Measurements from ENCODE around the gene HSBP1L1. TPM values are rescaled to one million over a fixed set of nuclear protein-coding genes. Genes with fewer than 3 reads are reported as not detected.
"Not testable (repeated sequence)": the region's sequence is repeated elsewhere in the genome, so short reads cannot be mapped to it uniquely, and the experiment has no call there.

HSBP1L1 gene
- total RNA-seq, 1 donor from 2014 or later, result 5.6 TPM

DNA sequence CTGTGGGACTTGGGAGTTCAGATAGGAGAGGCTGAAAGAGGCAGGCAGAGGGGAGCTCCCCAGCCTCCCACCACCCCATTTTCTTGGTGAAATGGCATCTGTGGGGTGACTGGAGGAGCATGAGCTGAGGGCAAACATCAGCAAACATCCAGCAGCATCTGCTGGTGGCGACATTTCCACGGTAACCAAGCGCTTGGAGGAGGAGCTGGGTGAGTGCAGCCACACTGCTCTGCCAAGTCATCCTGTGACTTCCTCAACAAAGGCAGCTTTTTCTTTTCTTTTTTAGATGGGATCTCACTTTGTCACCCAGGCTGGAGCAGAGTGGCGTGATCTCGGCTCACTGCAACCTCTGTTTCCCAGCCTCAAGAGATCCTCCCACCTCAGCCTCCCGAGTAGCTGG, 18.3 kb downstream of the HSBP1L1 start:
- DNase-seq (ENCODE audit: extremely low read depth, low read depth, low spot score), result no peak

DNA sequence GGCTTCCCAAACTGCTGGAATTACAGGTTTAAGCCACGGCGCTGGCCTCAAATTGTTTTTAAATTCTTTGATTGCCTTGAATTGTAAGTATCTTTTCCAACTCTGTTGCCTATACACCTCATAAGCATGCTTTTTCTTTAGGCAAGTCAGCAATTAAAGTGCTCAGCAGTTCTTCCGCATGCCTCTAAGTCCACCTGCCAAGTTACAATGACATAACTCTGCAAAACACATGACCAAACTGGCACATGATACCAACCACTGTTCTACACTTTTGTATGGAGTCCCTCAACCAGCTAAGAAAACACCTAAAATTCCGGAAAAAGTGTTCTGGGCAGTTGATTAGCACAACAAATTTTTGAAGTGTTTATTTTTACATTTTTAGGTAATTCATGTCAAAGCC, 18.8 kb downstream of the HSBP1L1 start:
- no peak for DNase-seq (ENCODE audit: extremely low read depth, low read depth, low spot score)

DNA sequence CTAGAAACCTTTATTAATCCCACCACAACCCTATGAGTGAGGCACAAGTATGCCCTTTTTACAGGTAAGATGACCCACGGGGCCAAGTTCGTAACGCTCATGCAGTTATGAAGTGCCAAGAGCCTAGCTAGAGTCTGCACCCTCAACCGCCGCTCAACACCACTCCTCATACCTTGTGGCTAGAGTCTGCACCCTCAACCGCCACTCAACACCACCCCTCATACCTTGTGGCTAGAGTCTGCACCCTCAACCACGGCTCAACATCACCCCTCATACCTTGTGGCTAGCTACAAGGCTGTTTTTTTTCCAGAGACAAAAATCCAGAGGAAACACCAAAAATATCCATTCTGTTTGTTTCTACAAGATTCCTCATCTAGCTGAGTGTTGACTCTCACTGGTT, 19.4 kb downstream of the HSBP1L1 start:
- no peak for DNase-seq (ENCODE audit: extremely low read depth, low read depth, low spot score)

DNA sequence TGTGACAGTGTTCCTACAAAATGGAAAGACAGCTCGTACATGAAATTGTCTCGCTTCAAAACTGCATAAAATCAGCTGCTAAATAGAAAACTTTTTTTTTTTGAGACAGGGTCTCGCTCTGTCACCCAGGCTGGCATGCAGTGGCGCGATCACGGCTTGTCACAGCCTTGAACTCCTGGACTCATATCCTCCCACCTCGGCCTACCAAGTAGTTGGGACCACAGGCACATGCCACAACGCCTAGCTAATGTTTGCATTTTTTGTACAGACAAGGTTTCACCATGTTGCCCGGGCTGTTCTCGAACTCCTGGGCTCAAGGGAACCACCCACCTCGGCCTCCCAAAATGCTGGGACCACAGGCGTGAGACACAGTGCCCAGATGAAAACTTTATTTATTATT, 20.7 kb downstream of the HSBP1L1 start:
- no peak for DNase-seq (ENCODE audit: extremely low read depth, low read depth, low spot score)

DNA sequence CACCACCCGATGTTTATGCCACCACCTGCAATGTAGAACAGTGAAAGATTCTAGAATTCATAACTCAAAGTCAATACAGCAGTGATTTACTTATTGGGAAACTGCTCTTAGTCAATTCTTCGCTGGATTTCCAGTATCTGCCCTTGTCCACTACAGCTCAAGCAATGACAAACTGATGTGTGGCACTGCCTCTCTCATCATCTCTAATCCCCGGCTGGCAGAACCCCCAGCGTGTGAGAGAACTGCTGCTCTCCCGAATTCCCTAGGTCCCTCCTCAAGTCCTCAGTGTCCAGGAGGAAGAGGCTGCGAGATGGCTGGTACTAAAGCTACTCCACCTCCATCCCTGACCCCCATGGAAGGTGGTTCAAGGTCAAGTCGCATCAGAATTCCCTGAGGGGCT, 22.3 kb downstream of the HSBP1L1 start:
- DNase-seq (ENCODE audit: extremely low read depth, low read depth, low spot score), result no peak

DNA sequence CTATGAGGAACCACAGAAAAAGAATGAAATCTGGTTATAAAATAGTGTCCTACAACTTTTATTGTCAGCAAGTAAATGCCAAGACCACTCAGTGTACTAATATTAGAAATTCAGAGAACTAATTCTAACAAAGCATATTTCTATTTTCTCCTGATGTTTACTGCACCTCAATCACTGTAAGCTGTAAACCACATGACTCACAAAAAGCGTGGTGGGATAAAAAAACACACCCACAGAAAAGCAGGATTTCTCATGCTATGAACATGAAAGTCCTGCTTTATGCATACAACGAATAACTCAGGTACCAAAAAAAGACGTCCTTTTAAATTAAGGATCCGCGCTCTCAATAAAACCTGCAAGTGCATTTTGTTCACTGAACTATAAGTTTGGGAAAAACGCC, 23.1 kb downstream of the HSBP1L1 start:
- DNase-seq (ENCODE audit: extremely low read depth, low read depth, low spot score), result no peak

DNA sequence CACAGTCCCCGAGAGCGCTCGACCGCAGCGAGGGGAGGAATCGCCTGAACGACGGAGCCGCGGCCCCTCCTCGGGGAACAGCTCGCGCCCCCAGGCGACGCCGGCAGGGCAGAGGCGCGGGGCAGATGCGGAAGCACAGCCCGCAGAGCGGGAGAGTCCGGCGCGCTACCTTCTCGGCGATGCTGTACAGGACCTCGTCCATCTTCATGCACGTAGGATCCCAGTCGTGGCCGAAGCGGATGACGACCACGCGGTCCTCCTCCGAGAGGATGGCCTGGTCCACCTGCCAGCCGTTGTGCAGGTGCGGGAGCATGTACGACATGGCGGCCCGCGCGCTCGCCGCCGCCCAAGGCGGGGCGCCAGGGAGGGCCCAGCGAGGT, 23.6 kb downstream of the HSBP1L1 start:
- DNase-seq (ENCODE audit: extremely low read depth, low read depth, low spot score), result no peak

DNA sequence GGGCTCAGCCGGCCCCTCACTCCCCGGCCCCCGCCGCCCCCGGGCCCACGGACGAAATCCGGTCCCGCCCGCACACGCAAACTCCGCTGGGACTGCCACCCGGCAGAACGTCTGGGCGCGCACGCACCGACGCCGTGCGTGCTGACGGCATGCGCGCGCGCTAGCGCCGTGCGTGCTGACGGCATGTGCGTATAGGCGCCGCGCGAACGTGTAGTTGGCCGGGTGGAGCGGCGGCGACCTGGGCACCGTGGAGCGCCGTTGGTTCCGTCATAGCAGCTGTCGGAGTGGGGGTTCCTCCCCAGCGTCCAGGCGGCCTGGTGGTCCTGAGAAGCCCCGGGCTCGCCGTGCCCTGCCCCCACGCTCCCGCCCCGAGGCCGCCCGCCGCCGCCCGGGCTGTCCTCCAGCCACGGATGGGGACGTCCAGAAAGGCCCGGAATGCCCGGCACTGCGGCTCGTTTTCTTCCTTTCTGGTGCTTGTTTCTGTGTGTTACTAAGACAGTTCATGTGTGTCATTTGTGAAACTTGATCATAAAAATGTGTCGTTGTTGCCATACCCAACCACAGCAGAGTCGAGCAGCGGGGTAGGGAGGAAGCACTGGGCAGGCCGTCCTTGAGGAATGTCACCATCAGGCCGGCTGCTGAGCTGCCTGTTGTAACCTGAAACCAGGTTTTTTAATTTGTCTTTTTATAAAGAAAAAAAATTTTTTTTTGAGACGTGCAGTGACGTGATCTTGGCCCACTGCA, 24.2 kb downstream of the HSBP1L1 start, which contains the start of gene TXNL4A:
Gene TXNL4A, minus strand, starts transcription at position 113 of the 744 bp plus-strand sequence. CDS start 171 bp downstream, outside the sequence.
- no peak for DNase-seq (ENCODE audit: extremely low read depth, low read depth, low spot score)

DNA sequence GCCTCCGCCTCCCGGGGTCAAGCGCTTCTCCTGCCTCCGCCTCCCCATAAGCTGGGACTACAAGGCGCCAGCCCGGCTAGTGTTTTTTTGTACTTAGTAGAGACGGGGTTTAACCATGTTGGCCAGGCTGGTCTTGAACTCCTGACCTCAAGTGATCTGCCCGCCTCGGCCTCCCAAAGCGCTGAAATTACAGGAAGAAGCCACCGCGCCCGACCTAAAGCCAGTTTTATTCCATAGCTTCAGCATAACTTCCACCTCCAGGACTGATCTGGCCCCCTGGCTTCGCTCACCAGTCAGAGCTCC, 24.7 kb downstream of the HSBP1L1 start:
- no peak for DNase-seq (ENCODE audit: extremely low read depth, low read depth, low spot score)

DNA sequence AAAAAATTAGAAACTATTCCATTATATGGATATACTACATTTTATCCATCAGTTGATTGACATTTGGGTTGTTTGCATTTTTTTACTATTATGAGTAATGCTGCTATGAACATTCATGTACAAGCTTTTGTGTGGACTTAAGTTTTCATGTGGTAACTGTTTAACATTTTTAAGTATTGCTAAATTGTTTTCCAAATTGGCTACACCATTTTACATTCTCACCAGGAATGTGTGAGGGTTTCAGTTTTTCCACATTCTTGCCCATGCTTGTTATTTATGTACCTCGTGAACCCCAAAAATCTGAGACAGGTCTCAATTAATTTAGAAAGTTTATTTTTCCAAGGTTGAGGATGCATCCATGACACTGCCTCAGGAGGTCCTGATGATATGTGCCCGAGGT, 27.1 kb downstream of the HSBP1L1 start:
- DNase-seq (ENCODE audit: extremely low read depth, low read depth, low spot score), result no peak

DNA sequence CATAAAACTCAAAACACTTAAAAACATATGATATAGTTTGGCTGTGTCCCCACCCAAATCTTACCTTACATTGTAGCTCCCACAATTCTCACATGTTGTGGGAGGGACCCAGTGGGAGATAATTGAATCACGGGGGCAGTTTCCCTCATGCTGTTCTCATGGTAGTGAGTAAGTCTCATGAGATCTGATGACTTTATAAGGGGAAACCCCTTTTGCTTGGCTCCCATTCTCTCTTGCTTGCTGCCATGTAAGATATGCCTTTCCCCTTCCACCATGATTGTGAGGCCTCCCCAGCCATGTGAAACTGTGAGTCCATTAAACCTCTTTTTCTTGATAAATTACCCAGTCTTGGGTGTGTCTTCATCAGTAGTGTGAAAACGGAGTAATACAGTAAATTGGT, 35.3 kb downstream of the HSBP1L1 start:
- DNase-seq (ENCODE audit: extremely low read depth, low read depth, low spot score), result not testable (repeated sequence)

DNA sequence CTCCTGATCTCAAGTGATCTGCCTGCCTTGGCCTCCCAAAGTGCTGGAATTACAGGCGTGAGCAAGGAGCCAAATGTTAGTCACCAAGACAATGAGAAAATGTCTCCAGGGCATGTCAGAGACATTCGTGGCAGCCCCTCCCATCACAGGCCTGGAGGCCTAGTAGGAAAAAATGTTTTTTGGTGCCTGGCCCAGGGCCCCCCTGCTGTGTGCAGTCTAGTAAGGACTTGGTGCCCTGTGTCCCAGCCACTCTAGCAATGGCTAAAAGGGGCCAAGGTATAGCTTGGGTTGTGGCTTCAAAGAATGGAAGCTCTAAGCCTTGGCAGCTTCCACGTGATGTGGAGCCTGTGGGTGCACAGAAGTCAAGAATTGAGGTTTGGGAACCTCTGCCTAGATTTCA, 36.4 kb downstream of the HSBP1L1 start:
- DNase-seq (ENCODE audit: extremely low read depth, low read depth, low spot score), result no peak

DNA sequence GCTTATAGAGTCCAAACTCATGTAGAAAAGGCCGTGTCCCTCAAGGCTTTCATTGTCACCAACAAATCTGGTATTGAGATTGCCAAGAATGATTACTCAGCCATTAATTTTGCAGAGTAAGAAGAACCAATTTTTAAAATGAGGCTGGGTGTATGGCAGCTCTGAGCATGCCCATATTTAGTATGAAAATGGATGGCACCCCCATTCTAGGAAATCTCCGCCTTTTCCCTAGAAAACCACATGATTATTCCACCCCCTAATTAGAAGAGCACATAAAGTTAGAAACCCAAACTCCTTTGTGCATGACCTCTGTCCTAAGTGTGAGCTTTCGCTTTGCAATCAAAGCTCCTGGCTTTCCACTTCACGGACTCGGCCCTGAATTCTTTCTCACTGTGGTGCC, 38.0 kb downstream of the HSBP1L1 start:
- no peak for DNase-seq (ENCODE audit: extremely low read depth, low read depth, low spot score)

DNA sequence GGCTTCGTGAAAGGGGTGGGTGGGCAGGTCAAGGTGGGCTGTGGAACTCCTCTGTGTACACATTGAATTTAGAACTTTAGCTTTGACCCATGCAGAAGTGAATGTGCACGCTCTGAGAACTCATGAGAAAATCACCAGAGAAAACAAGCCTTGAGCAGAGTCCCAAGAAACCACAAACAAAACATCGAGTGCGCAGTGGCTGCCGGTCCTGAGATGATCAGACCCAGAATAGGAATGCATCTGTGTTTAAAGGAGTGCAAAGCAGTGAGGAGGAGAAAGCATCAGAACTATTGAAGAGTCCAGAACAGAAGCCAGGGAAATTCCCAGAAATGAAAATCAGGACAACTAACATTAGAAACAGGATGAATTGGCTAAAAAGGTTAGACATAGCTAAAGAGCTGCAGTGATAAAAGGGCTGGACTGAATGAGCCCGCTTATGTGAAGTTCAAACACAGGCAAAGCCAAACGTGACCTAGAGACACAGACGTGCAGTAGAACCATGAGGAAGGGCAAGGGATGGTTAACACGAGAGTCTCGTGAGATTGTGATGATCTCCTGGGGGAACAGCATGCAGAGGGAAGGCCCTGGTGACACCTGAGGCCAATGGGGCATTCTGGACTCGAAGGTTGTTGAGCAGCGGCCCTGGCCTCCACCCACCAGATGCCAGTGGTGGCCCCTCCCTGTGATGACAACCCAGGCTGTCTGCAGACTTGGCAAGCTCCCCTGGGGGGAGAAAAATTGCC, 40.3 kb downstream of the HSBP1L1 start:
- DNase-seq (ENCODE audit: extremely low read depth, low read depth, low spot score), result no peak

DNA sequence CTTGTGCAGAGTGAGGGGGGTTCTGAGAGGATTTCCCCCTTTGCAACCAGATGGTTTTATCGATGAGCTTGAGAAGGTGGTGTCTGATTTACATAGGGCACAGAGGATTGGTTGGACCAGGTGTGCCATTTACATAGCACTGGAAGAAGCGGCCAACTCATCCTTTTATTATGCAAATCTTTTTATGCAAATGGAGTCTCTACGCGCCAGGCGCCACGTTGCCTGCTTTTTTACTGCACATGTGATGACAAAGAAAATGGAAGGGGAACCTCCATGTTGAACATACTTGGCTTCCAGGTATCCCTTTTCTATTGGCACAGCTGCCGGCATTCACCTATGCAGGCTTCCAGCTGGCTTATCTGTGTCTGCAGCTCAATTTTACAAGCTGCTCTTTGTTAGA, 42.3 kb downstream of the HSBP1L1 start:
- no peak for DNase-seq (ENCODE audit: extremely low read depth, low read depth, low spot score)

DNA sequence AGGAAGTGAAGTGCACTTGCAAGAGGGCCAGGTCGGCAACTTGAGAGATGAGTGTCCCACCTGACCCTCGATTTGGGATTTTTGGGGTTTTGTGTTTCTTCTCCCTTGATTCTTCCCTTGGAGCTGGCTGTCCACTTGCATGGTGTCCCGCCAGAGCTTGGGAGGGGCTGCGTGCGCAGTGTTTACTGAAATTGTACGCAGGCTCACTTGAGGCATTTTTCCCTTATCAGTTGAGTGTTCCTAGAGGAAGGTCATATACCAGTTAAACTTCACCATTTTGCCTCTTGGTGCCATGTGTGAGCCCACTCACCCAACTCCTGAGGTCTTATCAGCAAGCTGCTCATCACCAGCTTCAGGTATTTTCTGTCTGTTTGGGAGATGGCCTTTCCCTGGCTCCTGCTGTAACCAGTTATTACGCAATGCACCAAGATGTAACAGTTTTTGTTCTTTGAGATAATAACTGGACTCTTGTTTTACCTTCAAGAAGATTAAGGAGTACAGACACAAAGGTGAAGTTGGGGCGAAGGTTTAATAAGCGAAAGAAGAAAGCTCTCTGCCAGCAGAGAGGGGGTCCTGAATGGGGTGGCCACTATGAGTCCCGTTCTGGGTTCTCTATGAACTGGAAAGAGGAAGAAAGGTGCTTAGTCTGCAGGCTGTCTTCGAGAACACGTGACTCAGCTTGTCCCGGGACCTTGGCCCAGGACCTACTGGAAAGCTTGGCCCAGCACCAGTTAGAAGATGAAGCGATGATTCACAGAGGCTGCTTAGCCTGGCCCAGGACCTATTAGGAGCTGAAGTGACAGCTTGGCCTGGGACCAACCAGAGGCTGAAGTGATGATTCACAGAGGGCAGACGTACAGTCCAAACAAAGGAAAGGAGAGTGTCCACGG, 45.5 kb downstream of the HSBP1L1 start:
- DNase-seq (ENCODE audit: extremely low read depth, low read depth, low spot score), result no peak

DNA sequence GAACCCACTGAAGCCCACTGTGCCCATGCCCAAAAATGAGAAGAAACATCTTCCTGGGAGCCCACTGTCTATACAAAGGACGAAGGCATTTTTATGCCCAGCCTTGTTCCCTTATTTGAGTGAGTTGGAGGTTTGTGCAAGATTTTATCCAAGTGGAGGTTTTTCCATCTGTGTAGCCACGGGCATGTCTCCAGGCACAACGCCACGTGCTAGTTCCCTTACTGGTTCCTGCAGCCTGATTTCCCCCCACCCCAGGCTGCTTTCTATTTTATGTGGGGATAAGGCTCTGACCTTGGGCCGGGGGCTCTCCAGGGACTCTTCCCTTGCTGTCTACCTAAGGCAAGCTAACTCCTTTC, 46.1 kb downstream of the HSBP1L1 start:
- DNase-seq (ENCODE audit: extremely low read depth, low read depth, low spot score), result no peak

DNA sequence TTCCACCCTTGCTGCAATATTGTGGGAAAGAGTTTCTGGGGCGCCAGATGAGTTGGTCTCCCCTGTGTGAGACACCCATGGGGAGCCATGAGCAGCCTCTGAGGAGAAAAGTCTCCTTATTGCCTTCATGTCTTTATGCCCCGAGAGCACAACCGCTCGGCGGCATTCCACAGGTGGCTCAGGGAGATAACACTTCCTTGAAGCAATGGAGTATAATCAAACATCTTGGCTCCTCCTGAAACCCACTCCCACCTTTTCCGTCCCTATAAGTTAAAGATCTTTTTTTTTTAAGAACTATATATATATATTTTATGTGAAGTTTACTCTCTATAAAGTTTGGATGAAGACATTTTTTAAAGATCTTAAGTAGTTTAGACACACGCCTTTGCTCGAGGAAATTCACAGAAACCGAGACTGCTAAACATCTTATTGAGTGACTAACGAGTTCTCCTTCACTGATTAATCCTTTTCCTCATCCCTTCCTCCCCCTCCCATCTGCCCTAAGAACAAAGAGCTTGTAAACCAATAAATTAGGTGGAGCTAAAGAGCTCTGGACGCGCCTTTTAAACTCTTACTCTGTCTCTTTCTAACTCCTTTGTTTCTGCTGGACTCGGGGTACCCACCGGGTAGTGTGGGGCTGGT, 47.2 kb downstream of the HSBP1L1 start:
- not testable (repeated sequence) for DNase-seq (ENCODE audit: extremely low read depth, low read depth, low spot score)

DNA sequence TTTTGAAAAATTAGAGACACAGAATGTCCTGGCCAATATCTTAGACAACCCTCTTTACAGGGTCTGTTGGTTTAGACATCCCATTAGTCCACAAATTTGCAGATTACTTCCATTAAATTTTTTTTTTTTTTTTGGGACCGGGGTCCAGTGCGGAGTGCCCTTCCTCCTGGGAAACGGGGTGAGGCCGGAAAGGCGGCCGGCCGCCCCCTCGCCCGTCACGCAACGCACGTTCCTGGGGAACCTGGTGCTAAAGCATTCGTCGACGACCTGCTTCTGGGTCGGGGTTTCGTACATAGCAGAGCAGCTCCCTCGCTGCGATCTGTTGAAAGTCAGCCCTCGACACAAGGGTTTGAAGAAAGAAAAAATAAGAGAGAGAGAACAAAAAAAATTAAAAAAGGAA, 48.3 kb downstream of the HSBP1L1 start:
- DNase-seq (ENCODE audit: extremely low read depth, low read depth, low spot score), result no peak
